ENCODE data around the gene PSAPL1.

Gene PSAPL1

DNA sequence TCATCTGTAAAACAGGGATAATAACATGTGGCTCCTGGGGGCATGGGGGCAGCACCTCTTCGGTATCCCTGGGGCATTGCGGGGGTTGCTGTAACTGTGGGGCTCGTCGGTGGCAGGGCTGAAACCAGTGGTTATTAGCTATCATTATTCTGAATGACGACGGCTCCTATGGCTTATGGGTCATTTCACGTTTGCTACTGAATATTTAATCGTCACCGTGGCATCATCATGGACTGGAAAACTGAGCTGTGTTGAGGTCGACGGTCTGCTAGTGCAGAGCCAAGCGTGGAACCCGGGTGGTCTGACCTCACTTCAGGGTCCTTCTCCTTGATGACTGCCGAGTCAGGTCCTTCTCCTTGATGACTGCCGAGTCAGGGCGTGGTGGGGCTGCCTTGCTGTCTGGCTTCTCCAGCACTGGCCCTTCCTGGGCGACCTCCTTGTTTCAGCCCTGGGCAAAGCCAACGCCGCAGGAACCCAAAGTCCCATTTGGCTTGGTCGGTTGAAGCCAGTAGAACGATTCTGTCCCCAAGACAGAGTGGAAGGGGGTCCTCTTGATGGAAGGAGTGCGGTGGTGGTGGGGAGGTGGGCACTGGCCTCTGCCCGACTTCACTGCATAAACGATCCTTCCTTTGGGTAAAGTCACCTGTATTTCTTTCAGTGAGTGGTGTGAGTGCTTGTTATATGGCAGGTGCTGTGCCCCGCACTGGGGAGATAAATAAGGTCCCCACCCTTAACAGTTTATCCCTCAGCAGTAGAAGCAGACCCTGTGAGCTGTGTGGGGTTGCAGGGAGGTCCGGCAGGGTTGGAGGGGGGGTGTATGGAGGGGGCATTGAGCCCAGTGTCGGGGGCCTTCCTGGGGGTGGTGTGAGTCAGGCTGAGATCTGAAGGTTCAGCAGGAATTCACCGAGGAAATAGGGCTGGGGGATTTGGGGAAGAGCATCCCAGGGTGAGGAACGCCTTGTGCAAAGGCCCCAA lies 40.8 kb downstream of the PSAPL1 start:
- DNase-seq, result no peak

DNA sequence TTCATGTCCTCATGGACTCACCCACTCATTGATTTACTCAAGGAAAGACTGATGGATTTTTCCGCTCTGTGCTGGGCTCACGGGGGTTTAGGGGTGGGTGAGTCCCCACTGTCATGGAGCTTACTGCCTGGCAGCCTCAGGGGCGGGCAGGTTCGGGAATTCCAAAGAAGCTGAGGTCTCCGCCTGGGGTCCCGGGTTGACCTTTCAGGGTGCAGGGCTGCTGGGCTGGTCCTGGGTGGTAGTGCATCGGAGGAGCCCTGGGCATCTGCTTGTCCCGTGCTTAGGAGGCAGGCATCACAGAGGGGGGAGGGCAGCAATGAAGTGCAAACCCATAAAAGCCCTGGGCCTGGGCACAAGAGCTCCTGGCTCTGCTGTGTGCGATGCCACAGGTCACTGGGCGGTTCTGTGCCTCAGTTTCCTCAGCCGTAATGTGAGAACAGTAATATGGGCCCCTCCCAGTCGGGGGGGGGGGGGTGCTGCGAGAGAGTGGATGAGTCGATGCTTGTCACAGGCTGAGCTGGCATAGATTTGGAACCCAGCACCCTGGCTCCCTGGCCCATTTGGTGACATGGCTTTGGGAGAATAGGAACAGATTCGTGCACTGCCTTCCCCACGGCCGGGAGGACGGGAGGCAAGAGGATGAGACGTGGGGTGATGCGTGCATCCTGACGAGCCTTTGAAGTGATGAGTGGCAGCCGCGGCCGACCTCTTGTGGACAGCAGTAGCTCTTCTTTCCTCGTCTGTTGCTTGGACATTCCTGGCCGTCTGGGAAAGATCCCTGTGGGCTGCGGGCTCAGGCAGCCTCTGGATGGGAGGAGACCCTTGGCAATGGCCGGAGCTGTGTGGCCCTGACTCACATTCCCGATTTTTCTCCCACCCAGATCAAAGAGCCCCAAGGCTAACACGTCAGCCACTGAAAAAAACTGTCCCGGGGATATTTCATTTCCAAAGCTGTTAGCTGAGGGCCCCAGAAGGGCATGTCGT lies 42.0 kb downstream of the PSAPL1 start:
- no peak for DNase-seq

DNA sequence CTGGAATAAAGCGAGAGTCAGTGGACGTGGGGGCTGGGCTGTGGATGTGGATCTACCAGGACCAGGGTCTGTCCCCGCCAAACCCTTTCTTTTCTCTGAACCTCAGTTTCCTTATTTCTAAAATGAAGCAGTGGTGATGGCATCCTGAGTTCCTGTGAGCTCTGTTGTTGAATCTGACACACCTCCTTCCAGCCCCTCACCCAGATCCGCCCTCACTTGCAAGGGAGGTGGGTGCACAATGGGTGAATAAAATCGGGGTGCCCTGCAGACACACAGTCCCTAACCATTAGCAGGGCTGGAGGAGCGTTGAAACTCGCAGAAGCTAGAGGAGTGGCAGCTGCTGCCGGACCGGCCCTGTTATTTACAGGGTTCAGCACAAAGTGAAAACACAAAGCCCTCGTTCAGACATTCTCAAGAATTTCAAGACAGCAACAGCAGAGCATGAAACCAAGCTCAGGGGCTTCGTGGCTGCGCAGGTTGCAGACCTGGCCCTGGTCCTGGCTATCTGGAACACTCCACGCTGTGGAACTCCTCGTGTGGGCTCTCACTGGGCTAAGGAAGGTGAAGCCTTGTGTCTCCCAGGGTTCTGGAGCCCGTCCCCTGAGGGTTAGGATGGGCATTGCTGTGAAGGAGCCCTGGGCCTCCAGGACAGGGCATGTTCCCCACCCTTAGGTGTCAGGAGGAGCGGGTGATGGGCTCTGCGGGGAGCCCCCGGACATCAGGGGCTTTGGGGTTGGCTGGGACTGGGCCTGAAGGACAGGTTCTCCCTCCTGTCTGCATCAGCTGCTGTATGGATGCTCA lies 42.9 kb downstream of the PSAPL1 start:
- no peak for DNase-seq

DNA sequence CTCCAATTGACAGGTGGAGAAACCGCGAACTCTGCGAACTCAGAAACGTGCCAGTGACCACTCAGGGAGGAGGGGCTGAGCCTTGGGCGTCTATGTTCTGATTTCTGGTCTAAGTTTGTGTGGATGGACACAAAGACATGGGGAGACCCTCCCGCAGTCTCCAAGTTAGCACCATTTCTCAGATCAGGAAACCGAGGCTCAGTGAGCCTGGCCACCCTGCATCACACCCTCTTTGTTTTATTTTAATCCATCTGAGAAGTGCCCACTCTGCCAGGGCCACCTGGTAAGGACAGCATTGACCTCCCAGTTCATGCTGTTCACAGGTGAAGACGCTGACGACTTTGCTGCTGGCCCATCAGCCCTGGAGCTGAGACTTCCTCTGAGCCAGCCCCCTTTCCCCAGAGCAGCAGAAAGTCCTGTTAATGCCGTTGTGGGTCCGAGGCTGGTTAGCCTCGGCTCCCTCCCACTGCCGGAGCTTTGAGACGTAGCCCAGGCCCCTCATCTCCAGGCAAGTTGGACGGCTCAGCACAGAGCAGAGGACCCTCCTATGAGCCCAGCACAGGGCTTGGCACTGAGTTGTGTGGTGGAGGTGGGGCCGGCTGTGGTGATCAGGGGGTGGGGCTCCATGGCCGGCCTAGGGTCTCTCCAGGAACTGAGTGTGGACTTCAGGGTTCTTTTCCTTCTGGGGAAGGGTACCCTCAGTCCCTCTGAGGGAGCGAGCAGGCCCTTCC lies 43.7 kb downstream of the PSAPL1 start:
- DNase-seq, result no peak

DNA sequence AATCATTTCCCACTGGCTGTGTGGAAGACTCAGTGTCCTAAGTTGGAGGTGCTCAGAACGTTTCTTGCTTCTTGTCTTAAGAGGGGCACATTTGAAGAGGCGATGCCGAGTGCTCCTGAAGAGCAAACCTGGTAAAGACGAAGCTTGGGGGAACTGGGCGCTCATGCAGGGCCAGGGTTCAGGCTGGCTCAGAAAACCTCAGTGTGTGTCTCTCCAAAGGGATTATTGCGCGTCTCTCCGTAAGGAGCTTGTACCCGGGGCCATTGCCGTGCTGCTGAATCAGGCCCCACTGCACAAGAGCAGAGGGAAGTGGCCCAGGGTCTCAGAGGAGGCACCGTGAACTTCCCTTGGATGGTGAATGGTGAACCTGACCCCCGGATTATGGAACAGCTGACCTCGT lies 44.4 kb downstream of the PSAPL1 start:
- no peak for DNase-seq

DNA sequence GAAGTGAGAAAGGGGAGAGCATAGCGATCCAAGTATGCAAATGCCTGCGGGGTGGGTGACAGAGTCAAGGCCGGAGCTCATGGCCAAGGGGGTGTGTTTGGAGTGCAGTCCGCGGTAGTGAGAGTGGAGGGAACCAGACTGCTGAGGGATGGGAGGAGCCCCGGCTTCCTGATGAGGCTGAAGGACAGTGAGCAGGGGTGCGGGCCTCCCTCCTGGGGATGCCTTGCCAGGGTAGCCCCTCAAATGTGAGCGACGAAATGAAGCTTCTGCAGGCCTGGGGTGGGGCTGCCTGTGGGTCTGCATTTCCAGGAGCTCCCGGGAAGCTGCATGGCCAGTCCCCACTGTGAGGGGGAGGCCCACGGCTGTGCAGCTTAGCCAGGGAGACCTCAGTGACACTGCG lies 45.0 kb downstream of the PSAPL1 start:
- DNase-seq, result no peak

DNA sequence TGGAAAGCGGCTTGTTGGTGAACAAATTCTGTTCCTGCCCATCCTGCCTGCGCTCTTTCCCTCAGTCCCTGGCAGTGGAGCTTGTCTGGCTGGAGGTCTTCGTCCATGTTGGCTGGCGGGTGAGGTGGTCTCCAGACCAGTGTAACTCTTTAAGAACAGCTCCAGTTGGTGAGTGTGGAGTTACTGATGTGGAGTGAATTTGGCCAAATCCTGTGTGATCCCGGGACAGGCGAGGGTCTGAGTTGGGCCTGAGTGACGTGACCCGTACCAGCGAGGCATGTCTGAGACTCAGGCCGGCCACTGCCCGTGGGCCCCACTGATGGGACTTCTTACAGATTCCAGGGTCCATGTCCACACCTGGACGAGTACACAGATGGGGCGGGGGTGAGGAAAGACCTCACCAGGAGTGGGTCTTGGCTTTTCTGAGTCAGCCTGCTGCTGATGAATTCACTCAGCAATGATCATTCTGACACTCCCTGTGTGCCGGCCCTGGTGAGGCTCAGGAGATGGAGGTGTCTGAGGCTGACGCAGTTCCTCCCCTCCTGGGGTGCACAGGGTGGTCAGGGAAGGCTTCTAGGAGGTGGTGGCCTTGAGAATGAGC lies 45.5 kb downstream of the PSAPL1 start:
- no peak for DNase-seq

DNA sequence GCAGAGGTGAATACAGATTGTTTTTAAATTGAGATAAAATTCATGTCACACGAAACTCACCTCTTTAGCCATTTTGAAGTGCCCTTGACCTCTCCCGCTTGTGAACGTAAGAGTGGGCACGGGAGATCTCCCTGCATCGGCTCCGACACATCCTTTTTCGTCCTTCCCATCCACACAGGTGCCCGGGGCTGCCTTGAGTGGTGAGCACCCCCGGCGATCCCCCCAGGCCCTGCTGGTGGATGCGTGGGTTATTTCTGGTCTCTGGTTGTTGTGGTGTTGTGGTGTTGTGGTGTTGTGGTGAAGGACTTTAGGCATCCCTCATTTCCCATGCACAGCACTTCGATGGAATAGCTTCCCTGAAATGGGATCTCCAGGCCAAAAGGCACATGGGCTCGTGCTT lies 46.1 kb downstream of the PSAPL1 start:
- no peak for DNase-seq

DNA sequence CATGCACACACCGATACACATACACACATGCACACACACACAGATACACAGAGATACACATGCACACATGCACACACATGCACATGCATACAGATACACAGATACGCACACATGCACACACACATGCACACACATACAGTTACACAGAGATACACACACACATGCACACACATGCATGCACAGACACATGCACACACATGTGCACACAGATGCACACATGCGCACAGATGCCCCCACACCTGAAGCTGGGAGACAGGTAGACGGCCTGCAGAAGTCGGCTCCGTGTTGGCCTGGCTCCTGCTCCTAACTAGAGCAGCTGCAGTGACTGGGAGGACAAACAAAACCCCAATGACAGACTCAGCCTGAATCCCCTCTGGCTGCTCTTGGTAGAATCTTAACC lies 46.8 kb downstream of the PSAPL1 start:
- DNase-seq, result no peak

DNA sequence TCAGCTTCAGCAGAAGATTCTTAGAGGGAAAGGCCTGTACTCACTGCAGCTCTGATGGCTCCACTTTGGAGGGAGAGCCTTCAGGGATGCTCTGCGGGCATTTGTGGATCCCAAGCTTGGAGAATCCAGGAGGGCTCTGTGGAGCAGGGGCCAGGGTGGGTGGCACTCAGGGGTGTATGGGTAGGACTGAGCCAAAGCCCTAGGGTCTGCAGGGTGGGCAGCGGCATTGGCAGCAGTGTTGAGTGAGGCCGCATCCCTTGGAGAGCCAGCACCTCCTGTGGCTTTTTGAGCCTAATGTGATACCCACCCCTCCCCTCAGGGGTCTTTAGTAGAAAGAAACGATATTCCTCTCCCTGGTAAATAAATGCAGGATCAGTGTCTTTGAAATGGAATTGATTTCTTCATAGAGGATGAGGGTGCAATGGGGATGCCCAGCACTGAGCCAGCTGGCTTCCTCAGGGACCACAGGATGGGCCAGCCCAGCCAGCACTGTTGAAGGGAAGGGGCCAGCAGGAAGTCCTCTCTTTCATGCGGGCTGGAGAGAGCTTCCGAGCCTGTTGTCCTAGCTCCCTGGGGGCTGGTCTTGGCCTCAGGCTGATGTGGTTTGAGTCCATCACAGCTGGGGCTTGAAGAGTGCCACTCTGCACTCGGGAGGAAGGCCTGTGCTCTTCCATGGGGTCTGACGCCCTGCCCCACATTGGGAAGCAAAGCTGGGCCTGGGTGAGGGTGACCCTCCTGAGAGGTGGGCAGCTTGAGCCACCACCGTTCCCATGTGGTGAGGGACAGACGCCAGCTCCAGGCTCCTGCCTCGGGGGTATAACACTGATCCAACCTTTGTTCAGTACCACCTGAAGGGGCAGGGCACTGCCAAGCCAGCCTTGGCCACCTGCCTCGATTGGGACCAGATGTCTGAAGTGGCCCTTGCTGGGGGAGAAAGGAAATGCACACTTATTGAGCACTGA lies 49.5 kb downstream of the PSAPL1 start:
- no peak for DNase-seq

DNA sequence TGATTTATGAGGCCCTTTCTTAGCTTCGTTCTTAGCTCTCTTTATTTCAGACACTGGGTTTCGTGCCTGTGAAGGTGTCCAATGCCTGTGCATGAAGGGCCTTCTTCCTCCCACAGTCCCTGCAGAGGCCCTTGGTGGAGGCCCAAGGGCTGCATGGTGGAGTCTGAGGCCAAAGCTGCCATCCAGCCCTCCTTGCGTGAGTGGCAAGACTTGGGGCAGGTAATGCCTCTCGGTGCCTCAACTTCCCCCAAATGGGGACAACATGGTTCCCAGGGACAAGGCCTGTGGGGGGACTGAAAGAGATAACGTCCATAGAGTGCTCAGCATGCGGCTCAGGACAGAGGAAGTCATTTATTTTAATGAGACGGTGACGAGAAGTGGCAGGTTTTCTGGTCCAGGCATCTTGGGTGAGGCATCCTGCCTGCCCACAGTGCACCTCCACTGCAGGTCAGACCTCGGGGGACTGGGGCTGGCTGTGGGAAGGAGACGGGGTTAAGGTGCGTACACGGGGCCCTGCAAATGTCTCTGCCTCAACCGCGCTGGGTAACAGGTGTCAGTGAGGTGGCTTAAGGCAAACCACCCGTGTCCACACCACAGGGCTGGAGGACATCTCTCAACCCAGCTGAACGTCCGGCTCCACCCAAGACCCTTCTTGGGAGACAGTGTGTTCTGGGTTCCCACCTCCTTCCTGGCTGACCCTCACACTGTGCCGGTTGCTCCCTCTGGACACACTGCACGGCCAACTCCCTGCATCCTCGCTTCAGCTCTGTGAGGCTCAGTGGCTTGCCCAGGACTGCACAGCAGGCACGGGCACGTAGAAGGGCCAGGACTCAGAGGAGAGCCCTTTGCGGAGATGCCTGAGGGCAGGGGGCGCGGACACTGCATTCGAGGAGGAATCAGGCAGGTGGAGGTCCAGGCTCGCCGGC lies 50.5 kb downstream of the PSAPL1 start:
- no peak for DNase-seq

DNA sequence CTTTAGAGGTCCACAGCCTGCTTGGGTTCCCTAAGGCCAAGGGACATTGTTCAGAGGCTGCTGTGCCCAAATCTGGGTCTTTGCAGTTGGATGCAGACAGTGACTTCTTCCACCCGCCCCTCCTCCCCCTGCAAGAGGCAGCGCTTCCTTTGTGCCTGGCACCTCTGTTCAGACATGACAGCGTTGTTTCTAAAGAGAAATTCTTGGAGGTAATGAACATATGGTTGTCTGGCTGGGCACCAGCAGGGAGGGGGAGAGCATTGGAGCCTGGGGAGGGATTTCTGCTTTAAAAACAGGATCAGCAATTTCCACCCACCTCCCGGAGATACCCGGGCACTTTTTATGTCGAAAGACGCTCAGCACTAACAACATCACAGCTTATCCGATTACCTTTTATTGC lies 51.5 kb downstream of the PSAPL1 start:
- DNase-seq, result no peak

DNA sequence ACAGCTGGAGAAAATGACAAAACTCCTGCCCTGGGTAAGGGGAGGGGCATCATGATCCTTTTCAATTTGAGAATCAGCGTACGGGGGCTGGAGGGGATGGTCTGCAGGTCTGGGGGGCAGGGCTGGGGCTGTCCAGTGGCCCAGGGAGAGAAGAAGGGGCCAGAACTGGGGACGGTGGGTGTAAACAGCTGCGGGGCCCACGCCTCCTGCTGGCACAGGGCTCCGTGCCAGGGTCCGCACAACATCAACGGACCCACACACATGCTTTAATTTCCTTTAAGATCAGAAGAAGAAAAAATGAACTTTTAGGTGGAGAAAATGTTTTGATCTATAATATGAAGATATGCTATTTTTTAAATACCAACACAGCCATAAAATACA lies 52.1 kb downstream of the PSAPL1 start:
- DNase-seq, result no peak

DNA sequence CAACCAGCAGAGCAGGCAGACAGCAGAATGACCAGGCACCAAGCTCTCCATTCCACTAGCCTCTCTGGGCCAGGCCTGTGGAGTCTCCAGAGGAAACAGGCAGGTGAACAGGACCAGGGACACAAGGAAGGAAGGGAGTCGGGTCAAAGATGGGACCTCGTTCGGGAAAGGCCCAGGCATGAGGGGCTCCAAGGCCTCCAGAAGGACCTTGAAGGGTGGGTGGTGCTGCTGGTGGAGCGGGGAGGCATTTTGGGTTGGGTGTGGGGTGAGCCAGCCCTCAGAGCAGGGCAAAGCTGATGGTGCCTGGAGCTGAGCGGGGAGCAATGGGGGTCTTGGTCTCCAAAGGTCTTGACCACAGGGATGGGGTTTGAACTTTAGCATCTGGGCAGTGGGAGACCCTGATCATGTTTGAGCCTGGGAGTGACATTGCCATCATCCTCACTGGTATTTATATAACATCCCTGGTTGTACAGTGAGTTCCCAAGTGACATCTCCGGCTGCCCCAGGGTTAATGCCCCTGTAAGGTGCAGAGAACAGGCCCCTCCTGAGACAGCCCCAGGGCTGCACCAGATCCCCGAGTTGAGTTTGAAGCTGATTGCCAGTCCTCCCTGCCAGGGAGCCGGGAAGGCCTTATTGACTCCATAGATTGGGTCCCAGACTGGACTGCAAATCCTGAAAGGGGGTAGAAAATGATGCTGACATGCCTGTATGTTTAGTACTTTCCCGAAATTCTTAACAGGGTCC lies 52.7 kb downstream of the PSAPL1 start:
- DNase-seq, result no peak

DNA sequence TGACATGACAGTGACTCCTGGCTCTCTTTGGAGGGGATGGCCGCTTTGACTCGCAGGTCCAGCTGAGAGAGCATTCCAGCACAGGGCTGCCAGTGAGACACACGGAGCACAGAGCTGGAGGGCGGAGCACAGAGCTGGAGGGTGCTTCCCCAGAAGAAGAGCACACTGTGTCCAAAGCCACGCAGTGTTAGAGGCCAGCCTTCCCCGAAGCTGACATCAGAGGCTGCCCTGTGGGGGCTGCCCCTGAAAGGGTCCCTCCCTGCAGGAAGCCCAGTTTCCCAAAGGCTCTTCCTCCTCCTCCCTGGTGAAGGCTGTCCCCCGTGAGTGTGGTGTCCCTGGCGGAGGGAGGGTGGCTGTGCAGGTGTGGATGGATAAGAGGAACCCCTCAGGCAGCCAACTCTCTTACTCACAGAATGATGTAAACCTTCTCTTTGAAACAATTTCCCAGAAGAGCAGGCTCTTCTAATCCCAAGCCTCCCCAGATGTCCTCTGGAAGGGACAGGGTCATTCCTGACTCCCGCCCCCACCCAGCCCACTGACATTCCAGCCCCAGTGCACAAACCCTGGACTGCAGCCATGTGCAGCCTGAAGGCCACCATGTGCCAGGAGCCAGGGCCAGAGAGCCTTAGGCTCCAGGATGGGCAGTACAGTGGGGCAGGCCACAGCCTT lies 53.4 kb downstream of the PSAPL1 start:
- DNase-seq, result no peak
